K562 (cell line): ENCODE data around the gene RAB4B. TPM values are rescaled to one million over a fixed set of nuclear protein-coding genes. Genes with fewer than 3 reads are reported as not detected.

Experiments used
- ATAC-seq: fragments of 200-7000 bp; cut with Tn5 transposase; 3 replicates; pipeline ENCODE4 v1.9.1; 2020; ENCODE audit warnings: moderate library complexity
- BruUV-seq: library from RNA; stranded (reverse); fragments of 400-500 nt; replicated peaks from 2 replicates; lab custom pipeline; 2021; lab: Mats Ljungman, UMichigan
- CTCF ChIA-PET: fragments of 300-600 bp; formaldehyde crosslinking; extraction: SDS; loops from one replicate; lab custom pipeline; 2021; ENCODE audit warnings: low intra/inter-chr PET ratio; lab: Yijun Ruan, JAX
- POLR2A ChIA-PET: fragments of 300-600, 350-650 bp; sonication (Branson Sonifier 250); formaldehyde crosslinking; extraction: SDS; loops from one replicate; lab custom pipeline; 2021; ENCODE audit warnings: antibody characterized with exemption, inconsistent platforms; lab: Yijun Ruan, JAX
- DNase-seq, 4 experiments: peaks; one replicate each; pipeline versions ENCODE4 v3.0.0 to v3.0.0-alpha.2; 2011 to 2018; ENCODE audit warnings: low spot score in 3 of 4, mixed read lengths in 3 of 4; ENCODE audit errors: extremely low read depth in 1 of 4
- FAIRE-seq: peaks from 2 replicates; lab custom pipeline; 2011; peaks lifted over from hg19 to GRCh38; lab: Jason Lieb, UNC
- H2AFZ ChIP-seq: 2 replicates; pipeline ENCODE4 v1.6.0; 2011; ENCODE audit warnings: low read depth, low read length, control low read depth, inconsistent platforms
- H3K27ac ChIP-seq: fragments of 200-600 bp; 3 replicates; pipeline ENCODE4 v1.8.0; 2011; ENCODE audit warnings: low read depth, mild to moderate bottlenecking, control low read depth, inconsistent platforms, low read length, moderate library complexity, mixed read lengths; ENCODE audit errors: extremely low read depth
- H3K27me3 ChIP-seq, 2 experiments: fragments of 300-600 bp in 1 of 2; 2 replicates in 1 of 2; 3 replicates in 1 of 2; pipeline versions ENCODE4 v1.6.0 to v1.8.0; 2011; ENCODE audit warnings: inconsistent platforms in 2 of 2, low read length in 2 of 2, mild to moderate bottlenecking in 1 of 2, mixed read lengths in 1 of 2, moderate library complexity in 1 of 2; ENCODE audit not compliant: control insufficient read depth in 2 of 2, insufficient read depth in 2 of 2
- H3K36me3 ChIP-seq: fragments of 300-600 bp; 3 replicates; pipeline ENCODE4 v1.8.0; 2011; ENCODE audit warnings: mild to moderate bottlenecking, low read length, inconsistent platforms; ENCODE audit not compliant: control insufficient read depth, insufficient read depth
- H3K4me1 ChIP-seq, 2 experiments: fragments of 200-600 bp in 1 of 2; replicated peaks in 1 of 2; 2 replicates in 1 of 2; 3 replicates in 1 of 2; pipeline versions ENCODE4 v1.5.1 to v1.8.0; 2011; ENCODE audit warnings: inconsistent platforms in 2 of 2, low read length in 2 of 2, mild to moderate bottlenecking in 1 of 2, mixed read lengths in 1 of 2, moderate library complexity in 1 of 2; ENCODE audit not compliant: control insufficient read depth in 2 of 2, insufficient read depth in 2 of 2
- H3K4me2 ChIP-seq: 2 replicates; pipeline ENCODE4 v1.6.1; 2011; ENCODE audit warnings: low read length, control low read depth, inconsistent platforms, mixed read lengths; ENCODE audit not compliant: insufficient read depth
- H3K4me3 ChIP-seq: fragments of 200-600 bp; sonication (generic), shearing (Covaris generic); 2 replicates; pipeline ENCODE4 v1.5.1; 2016; ENCODE audit warnings: control low read depth, inconsistent platforms
- H3K79me2 ChIP-seq: fragments of 200-600 bp; 3 replicates; pipeline ENCODE4 v1.8.0; 2011; ENCODE audit warnings: low read length, inconsistent platforms; ENCODE audit not compliant: control insufficient read depth, insufficient read depth
- H3K9ac ChIP-seq, 2 experiments: 2 replicates each; pipeline versions ENCODE4 v1.6.0 to v1.6.1; 2011; ENCODE audit warnings: low read depth in 2 of 2, low read length in 2 of 2, control low read depth in 1 of 2, inconsistent platforms in 1 of 2, mild to moderate bottlenecking in 1 of 2, mixed read lengths in 1 of 2; ENCODE audit not compliant: insufficient read depth in 1 of 2
- H3K9me1 ChIP-seq: one replicate; pipeline ENCODE4 v1.6.0; 2011; ENCODE audit warnings: inconsistent platforms, mild to moderate bottlenecking, low read length, moderate library complexity; ENCODE audit not compliant: control insufficient read depth, insufficient read depth
- H3K9me3 ChIP-seq: replicated peaks from 2 replicates; pipeline ENCODE4 v1.5.1; 2011; ENCODE audit warnings: low read depth, low read length, inconsistent platforms; ENCODE audit not compliant: control insufficient read depth, insufficient read depth
- H4K20me1 ChIP-seq: replicated peaks from 2 replicates; pipeline ENCODE4 v1.6.1; 2011; ENCODE audit warnings: low read length, inconsistent platforms, mixed read lengths; ENCODE audit not compliant: control insufficient read depth, insufficient read depth
- BDP1 ChIP-seq: IDR thresholded peaks from 3 replicates; pipeline ENCODE4 v1.6.1; 2011; ENCODE audit not compliant: insufficient read length, insufficient read depth
- CEBPG ChIP-seq, 3 experiments: fragments of 200-800 bp in 1 of 3; sonication (Bioruptor generic) in 1 of 3; sonication (generic) in 1 of 3; formaldehyde crosslinking in 1 of 3; IDR thresholded peaks in 2 of 3; conservative IDR thresholded peaks in 1 of 3; 2 replicates each; pipeline versions ENCODE4 v1.6.1 to v1.8.0; 2016 to 2022; ENCODE audit warnings: missing compliant biosample characterization in 2 of 3, missing genetic modification characterization in 2 of 3, mild to moderate bottlenecking in 1 of 3, missing genetic modification reagents in 1 of 3
- CXXC5 ChIP-seq: fragments of 250-450 bp; sonication (Bioruptor Pico); IDR thresholded peaks from 2 replicates; pipeline ENCODE4 v1.8.0; 2022; ENCODE audit warnings: inconsistent platforms, mild to moderate bottlenecking, moderate library complexity
- LCOR ChIP-seq: sonication (generic); formaldehyde crosslinking; IDR thresholded peaks from 2 replicates; pipeline ENCODE4 v1.8.0; 2022; ENCODE audit warnings: mild to moderate bottlenecking, missing genetic modification reagents
- WGBS: fragments of 100-300 bp; shearing (Covaris generic); methylation state at CpG from one replicate; pipeline ENCODE4 v1.1.6; 2016; ENCODE audit warnings: low coverage, mixed read lengths; ENCODE audit not compliant: insufficient coverage; ENCODE audit errors: missing lambda C conversion rate; 5-methylcytosine and 5-hydroxymethylcytosine counted together
- in situ Hi-C: fragments of 300-500 bp; cut with MboI; formaldehyde crosslinking; loops from 4 replicates; pipeline ENCODE4 v1.15.0; 2018; ENCODE audit warnings: inconsistent platforms, mixed read lengths
- intact Hi-C: fragments of 100-400 bp; cut with micrococcal nuclease; formaldehyde crosslinking; loops from 2 replicates; pipeline ENCODE4 v1.14.2; 2022
- polyA plus RNA-seq, 8 experiments: library from polyadenylated mRNA; depleted of rRNA in 4 of 8; stranded (reverse) in 5 of 8; unstranded in 3 of 8; fragments of >200 nt; fragmentation: Nextera tagmentation in 2 of 8; fragmentation: Illumina TruSeq in 1 of 8; extraction: Ambion mirVana in 2 of 8; extraction: Trizol in 1 of 8; gene quantifications; 2 replicates each; pipeline versions ENCODE4 v1.2.1 to v1.2.3, GENCODE V29; 2011 to 2014; ENCODE audit warnings: inconsistent platforms in 1 of 8, missing spikeins in 1 of 8
- total RNA-seq, 7 experiments: library from RNA; depleted of rRNA in 6 of 7; stranded (reverse); fragments of >200 nt in 6 of 7; fragmentation: Illumina TruSeq in 2 of 7; extraction: Trizol in 2 of 7; gene quantifications; 2 replicates each; pipeline versions ENCODE4 v1.2.1 to v1.2.3, GENCODE V29; 2011 to 2021; ENCODE audit warnings: low replicate concordance in 1 of 7
- TF ChIP-seq, protein P1 (sequence below), 2 experiments: fragments of 450-650 bp in 1 of 2; sonication (generic) in 1 of 2; formaldehyde crosslinking in 1 of 2; IDR thresholded peaks in 1 of 2; conservative IDR thresholded peaks in 1 of 2; 2 replicates each; pipeline versions ENCODE4 v1.6.1 to v1.8.1; 2016 to 2023; ENCODE audit warnings: mild to moderate bottlenecking in 2 of 2, moderate library complexity in 2 of 2, inconsistent platforms in 1 of 2, missing genetic modification reagents in 1 of 2

RAB4B gene
- total and polyA plus RNA-seq, 9 of the 15 experiments (the other 6 are each of a cell fraction or from before 2014, with no cell fraction given), result 0.28 to 20.4 (median 9.0) TPM

DNA sequence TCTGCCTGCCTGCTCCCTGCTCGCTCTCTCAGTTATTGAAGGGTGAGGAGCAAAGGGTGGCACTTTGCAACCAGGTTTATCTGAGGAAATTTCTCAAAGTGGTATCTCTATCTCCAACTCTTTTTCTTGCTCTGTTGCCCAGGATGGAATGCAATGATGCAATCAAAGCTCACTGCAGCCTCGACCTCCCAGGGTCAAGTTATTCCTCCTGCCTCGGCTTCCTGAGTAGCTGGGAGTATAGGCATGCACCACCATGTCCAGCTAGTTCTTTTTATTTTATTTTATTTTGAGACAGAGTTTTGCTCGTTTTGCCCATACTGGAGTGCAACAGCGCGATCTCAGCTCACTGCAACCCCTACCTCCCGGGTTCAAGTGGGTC is 32.7 kb upstream of the RAB4B start:
- Histone ChIP-seq H3K9me3 (no peaks in the 10 kb centered on the region), H3K27me3 (no peaks in the 10 kb centered on the region), H2AFZ (no peak overlapping the region), H3K4me3 (no peak overlapping the region), H3K4me1 (peaks cover 17 to 46% of the 10 kb centered on the region in 2 experiments), H3K9me1 (no peaks in the 10 kb centered on the region), H3K36me3 (peaks cover 7% of the 10 kb centered on the region; the same call in 2 of the 3 replicates), H3K9ac (peak overlapping the region in 1 of 2 experiments; percentile 85; a peak in 1 of 4 replicates), H3K27ac (no peak overlapping the region), H3K4me2 (no peak overlapping the region), H3K79me2 (peaks cover 25% of the 10 kb centered on the region), H4K20me1 (no peaks in the 10 kb centered on the region)
- DNase-seq, result no peak
- in situ Hi-C loops (no loop called here), intact Hi-C loops (no loop called here)
- CTCF ChIA-PET, result no interaction called here
- FAIRE-seq, result no peak
- no TSS peak for BruUV-seq
- TF ChIP-seq BDP1 (no peak), CXXC5 (CRISPR knock-in tag) (0 out of 2 replicates have a peak, but pooled peaks have one; percentile 10), CEBPG (CRISPR knock-in tag; IDR thresholded peaks at IDR 0.05) (peak; percentile 10; the same call in 1 of the 2 replicates), CEBPG (tag; conservative IDR thresholded peaks at IDR 0.05 in 1 of 2, IDR thresholded peaks at IDR 0.05 in 1 of 2) (peak; percentile 63 to 77), LCOR (CRISPR knock-in tag) (no peak)
- TF ChIP-seq, protein P1, sequence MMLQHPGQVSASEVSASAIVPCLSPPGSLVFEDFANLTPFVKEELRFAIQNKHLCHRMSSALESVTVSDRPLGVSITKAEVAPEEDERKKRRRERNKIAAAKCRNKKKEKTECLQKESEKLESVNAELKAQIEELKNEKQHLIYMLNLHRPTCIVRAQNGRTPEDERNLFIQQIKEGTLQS (IDR thresholded peaks at IDR 0.05), result peak; percentile 73
- TF ChIP-seq, protein P1 (CRISPR knock-in tag; conservative IDR thresholded peaks at IDR 0.05), result no peak
- WGBS, result 63% methylated on average over 7 of the region's 7 CpGs
- POLR2A ChIA-PET, result interaction anchor here (0.7 to 1.8 kb wide), 3 partner anchors 10 to 22 kb away, joined by 3 to 6 read pairs (median 3); no protein-coding TSS in a partner anchor
- ATAC-seq, result no peak
